Amygdala (tissue), 56 donors: ENCODE data around the gene EFCAB6.

Experiments
- DNase-seq, 56 donors: peaks; one replicate each; lab custom pipeline; 2025; lab: John Stamatoyannopoulos, UW

Gene EFCAB6

GRCh38 chr22:43497956-43498855 lies 313.9 kb downstream of the EFCAB6 start:
- DNase-seq: no peak

GRCh38 chr22:43493297-43493696 lies 318.8 kb downstream of the EFCAB6 start:
- DNase-seq: no peak

DNA sequence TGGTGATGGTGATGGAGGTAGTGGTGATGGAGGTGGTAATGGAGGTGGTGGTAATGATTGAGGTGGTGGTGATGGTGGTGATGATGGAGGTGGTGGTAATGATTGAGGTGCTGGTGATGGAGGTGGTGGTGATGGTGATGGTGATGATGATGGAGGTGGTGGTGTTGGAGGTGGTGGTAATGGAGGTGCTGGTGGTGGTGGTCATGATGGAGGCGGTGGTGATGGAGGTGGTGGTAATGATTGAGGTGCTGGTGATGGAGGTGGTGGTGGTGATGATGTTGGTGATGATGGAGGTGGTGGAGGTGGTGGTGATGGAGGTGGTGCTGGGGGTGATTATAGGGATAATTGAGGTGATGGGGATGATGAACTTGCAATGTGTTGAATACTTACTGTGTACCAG lies 320.4 kb downstream of the EFCAB6 start:
- no peak for DNase-seq

DNA sequence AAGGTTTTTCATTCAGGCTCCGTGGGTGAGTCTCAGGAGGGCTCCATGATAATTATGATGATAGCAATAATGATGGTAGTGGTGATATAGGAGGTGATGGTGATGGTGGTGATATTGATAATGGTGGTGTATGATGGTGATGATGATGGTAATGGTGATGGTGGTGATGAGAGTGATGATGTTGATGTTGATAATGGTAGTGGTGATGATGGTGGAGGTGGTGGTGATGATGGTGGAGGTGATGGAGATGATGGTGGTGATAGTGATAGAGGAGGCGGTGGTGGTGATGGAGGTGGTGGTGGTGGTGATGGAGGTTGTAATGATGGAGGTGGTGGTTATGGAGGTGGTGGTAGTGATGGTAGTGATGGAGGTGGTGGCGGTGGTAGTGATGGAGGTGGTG lies 320.9 kb downstream of the EFCAB6 start:
- DNase-seq: no peak

DNA sequence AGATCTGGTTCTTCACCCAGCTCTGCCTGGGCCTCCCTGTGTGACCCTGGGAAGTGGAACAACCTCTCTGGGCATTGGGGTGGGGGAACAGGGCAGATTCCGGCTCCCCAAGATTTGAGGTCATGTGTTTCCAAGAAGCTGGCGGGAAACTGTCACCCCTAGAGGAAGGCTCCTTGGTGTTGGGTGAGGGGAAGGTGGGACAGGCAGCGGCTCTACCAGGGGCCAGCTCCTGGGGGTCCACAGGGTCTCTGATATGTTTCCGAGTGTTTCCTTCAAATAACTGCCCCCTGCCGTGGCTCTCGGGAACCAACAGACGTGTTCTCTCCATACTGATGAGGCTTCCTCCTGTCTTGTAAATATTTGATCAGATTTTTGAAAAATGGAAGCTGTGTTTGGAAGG lies 321.8 kb downstream of the EFCAB6 start:
- no peak for DNase-seq

GRCh38 chr22:43488937-43489336 lies 323.2 kb downstream of the EFCAB6 start:
- no peak for DNase-seq

DNA sequence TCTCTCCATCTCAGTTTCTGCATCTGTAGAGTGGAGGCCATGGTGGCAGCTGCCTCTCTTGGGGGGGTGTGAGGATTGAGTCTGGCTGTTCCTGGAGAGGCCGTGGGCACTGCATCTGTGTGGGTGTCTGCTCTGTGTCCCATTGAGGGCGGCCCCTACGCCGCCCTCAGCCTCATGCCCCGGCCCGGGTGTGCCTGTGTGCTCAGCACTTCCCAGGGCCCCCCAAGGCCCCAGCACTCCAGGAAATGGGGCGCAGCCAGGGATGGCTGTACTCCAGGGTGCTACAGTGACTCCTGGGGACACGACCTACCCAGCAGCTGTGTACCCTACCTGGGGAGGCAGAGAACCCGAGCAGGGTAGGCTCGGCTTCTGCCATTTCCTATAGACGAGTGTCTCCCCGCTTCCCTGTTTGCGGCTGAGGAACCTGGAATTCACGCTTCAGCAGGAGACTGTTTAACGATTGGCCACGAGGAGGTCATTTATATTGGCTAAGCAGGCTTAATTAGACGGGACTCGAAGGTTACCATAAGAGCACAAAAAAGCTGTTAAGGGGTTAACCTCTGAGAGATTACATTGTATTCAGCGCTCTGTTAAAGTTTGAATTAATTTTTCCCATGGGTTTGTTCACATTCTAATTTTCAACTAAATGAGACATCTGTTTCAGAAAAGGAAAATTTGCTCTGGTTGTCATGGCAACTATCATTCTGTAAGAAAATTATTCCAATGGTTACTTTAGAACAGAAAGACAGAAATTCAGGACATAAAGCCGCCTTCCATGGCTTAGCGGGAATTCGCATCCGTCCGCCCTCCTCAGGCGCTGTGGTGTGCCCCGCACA lies 323.9 kb downstream of the EFCAB6 start:
- no peak for DNase-seq

- DNase-seq: no peak
Observed at GRCh38 chr22:43487311-43488030, 324.6 kb downstream of the EFCAB6 start.

GRCh38 chr22:43485502-43486089 lies 326.5 kb downstream of the EFCAB6 start:
- DNase-seq: no peak

DNA sequence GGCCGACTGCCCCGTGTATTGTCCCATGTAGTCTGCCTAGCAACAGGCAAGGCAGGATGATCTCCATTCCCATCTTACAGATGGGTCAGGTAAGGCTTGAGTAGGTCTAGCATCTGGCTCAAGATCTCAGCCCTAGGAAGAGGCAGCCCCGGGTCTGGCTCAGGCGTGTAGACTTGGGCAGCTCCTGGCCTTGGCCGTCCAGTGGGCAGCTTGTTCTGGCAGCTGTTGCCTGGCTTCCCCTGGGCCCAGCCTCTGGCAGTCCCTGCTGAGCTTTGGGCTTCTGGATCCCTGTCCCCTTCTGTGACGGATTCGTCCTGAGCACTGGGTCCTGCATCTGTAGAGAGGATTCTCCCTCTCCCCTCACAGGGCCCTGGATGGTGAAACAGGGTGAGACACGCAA lies 327.9 kb downstream of the EFCAB6 start:
- no peak for DNase-seq

DNA sequence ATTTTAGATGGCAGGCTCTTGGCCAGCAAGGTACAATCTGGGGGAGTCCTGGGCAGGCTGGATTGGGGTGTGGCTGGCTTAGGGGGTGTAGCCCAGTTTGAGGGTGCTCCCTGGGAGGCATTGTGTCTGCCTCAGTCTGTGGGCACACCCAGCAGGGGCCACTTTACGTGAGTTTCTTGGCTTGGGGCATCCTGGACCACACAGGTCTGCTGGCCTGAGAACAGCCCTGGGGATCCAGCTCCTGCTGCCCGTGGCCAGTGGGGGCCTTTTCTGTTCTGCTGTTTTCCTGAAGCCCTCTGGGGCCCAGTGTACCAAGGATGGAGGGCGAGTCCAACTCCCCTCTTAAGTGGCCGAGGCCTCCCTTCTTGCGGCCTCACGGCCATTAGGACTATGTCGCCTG lies 328.4 kb downstream of the EFCAB6 start:
- no peak for DNase-seq

DNA sequence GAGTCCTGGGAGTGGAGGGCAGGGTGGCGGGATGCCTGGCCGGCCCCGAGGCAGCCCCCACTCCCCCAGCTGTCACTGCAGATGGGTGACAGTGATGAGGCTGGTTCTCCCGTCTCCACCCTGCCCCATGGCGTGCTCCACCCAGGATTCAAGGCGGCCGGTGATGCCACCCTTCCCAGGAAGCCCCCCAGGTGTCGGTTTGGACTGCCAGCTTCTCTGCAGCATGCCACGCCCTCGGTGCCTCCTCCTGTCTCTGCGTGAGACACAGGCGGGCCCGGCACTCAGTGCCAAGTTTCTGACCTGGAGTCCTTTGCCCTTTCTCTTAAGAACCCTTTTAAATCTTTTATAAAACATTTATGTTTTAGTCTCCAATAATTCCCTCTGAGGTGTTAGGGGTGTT lies 328.8 kb downstream of the EFCAB6 start:
- DNase-seq: no peak

DNA sequence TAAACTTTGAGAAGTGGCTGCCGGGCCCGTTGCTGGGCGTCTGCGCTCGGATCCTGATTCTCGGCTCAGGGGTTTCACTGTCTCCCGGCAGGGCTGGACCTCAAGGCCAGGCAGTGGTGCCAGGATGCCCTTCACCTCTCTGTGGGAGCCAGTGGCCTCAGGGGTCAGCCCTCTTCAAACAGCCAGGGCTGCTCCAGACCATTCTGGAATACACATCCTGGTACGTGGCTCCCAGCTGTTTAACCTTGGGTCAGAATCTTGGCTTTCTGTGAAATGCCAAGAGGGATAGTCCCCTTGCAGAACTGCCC lies 329.8 kb downstream of the EFCAB6 start:
- no peak for DNase-seq

DNA sequence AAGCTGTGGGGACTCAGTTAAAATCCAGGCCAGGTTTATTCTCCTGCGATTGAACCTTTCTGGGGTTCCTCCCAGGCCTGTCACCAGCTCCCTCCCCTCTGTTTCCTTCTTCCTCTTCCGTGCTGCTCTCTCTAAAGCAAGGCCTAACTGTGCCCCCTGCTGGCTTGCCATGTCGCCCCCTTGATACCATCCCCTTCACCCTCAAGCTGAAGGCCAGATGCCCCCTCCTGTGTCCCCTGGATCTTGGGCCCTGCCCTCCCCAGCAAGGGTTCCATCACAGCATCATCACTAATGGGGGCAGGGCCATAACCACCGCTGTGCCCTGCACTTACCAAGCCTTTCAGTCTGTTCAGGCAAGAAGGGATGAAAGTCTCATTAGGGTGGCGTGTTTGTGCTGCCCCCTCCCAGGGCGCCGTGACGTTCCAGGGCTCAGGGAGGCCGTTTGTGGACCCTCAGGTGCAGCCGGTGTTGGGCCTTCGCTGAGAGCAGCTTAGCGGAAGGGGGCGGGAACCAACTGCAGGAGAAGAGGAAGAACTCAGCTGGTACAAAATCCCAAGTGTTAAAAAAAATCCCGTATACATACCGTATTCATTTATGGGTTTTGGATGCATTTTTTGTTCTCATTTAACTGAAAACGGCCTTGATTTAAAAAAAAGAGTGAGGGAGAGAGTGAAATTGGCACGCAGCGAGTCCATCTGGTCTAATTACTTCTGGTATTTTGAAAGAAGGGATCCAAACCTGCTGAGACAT lies 330.4 kb downstream of the EFCAB6 start:
- DNase-seq: peak in 3 of 56 donors; percentile 10 to 40 (median 30)

DNA sequence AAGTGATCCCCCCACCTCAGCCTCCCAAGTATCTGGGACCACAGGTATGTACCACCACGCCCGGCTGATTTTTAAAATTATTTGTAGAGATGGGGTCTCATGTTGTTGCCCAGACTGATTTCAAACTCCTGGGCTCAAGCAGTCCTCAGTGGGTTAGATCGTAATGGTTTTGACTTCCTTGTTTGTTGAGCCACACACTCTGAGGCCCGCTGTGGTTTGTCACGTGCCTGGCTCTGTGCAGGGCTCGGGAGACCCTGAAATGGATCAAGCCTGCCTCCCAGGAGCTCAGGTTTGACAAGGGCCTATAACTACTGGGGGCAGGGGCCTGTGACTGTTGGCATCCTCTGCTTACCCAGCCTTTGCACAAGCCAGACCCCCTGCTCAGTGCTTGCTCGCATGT lies 332.1 kb downstream of the EFCAB6 start:
- DNase-seq: no peak

- DNase-seq: no peak
Observed at GRCh38 chr22:43479301-43479950, 332.7 kb downstream of the EFCAB6 start.
